Stimulated activated CD4-positive, alpha-beta T cell treated with anti-CD3 and anti-CD28 coated beads, Interleukin-12 subunit alpha, Interleukin-12 subunit beta, amount 100 ng/mL, for 48 hours (primary cell): Measurements from ENCODE around the gene PRPSAP1.
"Not testable (repeated sequence)": the region's sequence is repeated elsewhere in the genome, so short reads cannot be mapped to it uniquely, and the experiment has no call there.

Experiments
- DNase-seq, 3 donors: peaks; one replicate each; pipeline ENCODE4 v3.0.0-alpha.2; 2020; ENCODE audit warnings: low read depth in 2 of 3, low spot score in 1 of 3

The PRPSAP1 gene

GRCh38 chr17:76327696-76328095, 26.0 kb downstream of the PRPSAP1 start:
- DNase-seq: no peak

DNA sequence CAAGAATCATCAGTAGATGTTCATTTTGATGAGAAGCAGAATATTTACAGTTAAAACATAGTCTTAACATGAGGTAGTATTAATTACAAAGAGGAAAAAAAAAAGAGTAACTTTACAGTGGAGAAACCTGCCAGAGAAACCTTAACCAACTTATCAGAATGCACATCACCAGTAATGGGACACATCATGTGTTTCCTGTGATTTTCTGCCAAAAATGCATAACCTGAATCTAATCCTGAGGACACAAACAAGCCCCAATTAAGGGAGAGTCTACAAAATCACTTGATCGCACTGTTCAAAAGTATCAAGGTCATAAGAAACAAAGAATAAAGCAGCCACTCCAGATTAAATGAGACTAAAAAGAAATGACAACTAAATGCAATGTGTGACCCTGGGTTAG, 27.4 kb downstream of the PRPSAP1 start:
- no peak for DNase-seq

DNA sequence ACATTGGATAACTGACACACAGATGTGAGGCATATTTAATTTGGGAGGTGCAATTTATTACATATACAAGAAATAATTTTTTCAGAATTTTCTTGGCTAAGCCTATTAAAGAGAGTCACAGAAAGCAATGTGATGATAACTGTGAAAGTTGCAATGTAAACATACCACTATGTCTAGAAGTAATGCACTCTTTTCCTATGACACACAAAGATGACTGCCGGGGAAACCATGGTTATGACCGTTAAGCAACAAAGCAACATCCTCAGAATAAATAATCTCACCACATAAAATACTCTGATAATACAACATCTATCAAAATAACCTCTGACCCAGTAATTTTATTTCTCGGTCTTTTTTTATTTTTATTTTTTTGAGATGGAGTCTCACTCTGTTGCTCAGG, 35.1 kb downstream of the PRPSAP1 start:
- no peak for DNase-seq

DNA sequence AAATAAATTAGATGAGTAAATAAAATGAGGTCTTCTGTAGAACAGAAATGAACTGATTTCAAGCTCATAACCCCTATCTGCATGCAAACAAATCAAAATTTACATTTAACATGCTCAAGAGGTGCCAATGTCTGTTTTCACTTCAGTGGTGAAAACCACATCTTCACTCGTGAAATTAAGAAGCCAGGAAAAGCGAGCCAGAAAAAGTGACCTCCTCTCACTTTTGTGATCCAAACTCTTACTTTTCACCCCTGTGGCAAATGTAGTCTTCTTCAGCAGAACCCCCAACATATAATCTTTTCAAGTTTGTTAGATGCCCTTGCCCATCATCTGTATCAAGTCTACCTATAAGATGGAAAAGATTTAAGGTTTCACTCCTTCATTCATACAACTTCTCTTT, 36.2 kb downstream of the PRPSAP1 start:
- no peak for DNase-seq

GRCh38 chr17:76314392-76315227, 39.1 kb downstream of the PRPSAP1 start:
- no peak for DNase-seq

DNA sequence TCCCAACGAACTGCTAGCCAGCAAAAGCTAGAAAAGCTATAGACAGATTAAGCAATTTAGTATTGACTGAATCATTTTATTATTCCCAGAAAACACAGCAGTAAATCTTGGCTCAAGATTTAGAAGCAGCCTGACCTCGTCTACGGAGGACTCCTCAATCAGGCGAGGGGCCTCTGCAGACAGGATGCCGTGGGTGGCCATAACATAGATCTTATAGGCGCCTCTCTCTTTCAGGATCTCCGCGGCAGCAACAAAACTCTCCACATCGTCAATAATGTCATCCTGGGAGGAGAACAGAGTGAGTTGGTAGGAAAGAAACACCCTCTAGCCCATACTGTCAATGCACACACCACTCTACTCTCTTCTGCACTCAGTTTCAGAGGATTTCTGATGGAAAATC, 41.0 kb downstream of the PRPSAP1 start:
- DNase-seq: no peak

DNA sequence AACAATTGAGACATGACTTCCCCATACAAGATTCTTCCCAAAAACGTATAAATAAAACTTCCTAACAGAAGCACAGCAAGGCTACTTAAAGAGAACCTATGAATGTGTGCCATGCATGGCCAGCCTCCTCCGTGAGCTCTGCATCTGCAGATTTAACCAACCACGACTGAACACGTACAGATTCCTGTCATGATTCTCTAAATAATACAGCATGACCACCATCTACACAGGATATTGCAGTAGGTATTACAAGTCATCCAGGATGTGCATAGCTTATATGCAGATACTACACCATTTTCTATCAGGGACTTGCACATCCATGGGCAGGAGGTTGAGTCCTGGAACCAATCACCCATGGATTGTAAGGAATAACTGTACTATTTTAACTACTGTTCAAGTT, 44.3 kb downstream of the PRPSAP1 start:
- DNase-seq: no peak

- DNase-seq: no peak
These were observed 45.8 kb downstream of the PRPSAP1 start, which contains the start of gene QRICH2 for GRCh38 chr17:76307966-76308338. Gene QRICH2 (minus strand): TSS chr17:76308276. CDS start chr17:76307998, 278 bp downstream.

- no peak for DNase-seq
These were observed 46.3 kb downstream of the PRPSAP1 start for GRCh38 chr17:76307299-76307965.

- DNase-seq: not testable (repeated sequence)
These were observed 48.6 kb downstream of the PRPSAP1 start for GRCh38 chr17:76305135-76305454.

DNA sequence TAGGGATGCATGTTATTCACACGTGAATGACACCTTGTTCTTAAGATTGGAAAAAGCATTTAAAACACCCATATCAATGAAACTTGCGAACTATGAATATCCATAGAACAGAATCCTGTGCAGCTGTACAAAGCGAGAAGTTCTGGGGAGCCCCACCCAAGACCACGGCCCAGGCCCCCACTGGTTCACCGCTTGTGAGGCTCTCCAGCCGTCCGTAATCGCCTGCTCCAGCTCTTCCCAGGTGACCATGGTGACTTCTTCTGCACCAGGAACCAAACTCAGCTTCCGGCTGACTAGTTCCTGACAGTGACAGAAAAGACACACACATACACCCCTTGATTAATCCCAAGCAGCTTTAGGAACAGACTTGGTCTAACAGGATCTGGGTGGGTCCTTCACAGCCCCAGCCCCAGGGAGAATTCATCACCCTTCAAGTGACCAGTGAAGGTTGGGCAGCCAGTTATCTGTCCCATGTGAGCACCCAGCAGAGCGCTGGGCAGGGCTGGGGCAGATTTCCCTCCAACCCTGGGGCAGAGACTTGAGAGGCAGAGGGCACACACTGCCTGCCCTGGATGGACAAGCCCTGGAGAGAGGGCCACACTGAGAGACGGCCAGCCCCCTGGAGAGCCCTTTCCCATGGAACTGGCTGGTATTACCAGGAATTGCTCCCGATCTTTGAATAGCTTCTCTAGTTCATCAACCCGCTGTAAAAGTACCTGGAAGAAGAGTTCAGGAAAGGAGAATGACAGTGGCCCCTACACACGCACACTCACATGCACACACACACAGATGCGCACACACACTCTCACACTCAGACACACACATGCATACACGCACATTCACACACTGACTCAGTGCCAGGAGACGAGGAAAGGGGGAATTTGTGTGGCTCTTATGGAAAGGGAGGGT, 49.2 kb downstream of the PRPSAP1 start:
- no peak for DNase-seq

GRCh38 chr17:76297436-76297835, 56.3 kb downstream of the PRPSAP1 start:
- no peak for DNase-seq

DNA sequence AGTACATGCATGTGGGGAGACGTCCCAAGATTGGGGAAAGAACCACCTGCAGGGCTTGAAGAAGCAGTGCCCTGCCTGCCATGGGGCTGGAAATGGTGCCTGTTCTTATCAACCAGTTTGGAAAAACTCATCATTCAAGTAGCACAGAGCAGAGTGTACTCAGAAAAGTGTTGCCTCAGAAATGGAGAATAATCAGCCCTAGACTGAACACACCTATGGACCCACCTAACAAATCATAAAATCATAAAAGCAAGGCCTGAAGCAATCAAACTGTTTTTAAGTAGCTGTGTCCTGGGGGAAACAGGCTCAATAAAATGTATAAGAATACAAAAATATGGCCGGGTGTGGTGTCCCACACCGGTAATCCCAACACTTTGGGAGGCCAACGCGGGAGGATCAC, 56.8 kb downstream of the PRPSAP1 start:
- no peak for DNase-seq

DNA sequence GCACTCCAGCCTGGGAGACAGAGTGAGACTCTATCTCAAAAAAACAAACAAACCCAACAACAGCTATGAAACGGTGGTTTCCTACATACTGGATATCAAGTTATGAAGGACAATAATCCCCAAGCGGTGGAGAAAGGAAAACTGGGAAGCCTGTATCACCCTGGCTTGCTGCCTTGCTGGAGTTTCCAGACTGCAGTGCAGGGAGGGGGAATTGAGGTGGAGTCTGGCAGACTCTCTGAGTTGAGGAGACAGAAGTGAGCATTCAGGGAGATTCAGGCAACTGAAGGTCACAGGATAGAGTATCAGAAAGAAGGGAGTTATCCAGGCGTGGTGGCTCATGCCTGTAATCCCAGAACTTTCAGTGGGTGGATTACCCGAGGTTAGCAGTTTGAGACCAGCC, 57.5 kb downstream of the PRPSAP1 start:
- DNase-seq: no peak

DNA sequence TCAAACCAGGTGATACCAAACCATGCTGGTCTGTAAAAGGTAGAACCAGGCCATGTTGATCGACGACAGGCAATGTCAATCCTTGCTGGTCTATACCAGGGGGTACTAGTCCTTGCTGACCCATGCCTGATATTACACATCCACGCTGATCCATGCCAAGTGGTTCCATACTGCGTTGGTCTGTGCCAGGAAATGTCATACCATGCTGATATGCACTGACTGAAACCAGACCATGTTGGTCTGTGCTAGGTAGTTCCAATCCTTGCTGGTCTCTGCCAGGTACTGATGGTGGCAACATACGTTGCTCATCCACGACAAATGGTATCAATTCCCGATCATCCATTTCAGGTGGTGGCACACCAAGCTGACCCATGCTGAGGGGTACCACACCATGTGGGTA, 60.6 kb downstream of the PRPSAP1 start:
- DNase-seq: no peak

DNA sequence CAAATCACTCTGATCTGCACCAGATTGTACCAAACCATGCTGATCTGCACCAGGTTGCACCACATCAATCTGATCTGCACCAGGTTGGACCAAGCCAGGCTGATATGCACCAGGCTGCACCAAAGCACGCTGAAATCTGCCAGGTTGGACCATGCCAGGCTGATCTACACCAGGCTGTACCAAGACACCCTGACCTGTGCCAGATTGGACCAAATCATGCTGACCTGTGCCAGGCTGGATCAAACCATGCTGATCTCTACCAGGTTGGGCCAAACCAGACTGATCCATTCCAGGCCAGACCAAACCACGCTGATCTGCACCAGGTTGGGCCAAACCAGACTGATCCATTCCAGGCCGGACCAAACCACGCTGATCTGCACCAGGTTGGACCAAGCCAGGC, 61.1 kb downstream of the PRPSAP1 start:
- no peak for DNase-seq

GRCh38 chr17:76281573-76282371, 71.9 kb downstream of the PRPSAP1 start:
- no peak for DNase-seq

- no peak for DNase-seq
These were observed 73.1 kb downstream of the PRPSAP1 start for GRCh38 chr17:76280650-76281049.

GRCh38 chr17:76279742-76280287, 73.9 kb downstream of the PRPSAP1 start:
- no peak for DNase-seq

DNA sequence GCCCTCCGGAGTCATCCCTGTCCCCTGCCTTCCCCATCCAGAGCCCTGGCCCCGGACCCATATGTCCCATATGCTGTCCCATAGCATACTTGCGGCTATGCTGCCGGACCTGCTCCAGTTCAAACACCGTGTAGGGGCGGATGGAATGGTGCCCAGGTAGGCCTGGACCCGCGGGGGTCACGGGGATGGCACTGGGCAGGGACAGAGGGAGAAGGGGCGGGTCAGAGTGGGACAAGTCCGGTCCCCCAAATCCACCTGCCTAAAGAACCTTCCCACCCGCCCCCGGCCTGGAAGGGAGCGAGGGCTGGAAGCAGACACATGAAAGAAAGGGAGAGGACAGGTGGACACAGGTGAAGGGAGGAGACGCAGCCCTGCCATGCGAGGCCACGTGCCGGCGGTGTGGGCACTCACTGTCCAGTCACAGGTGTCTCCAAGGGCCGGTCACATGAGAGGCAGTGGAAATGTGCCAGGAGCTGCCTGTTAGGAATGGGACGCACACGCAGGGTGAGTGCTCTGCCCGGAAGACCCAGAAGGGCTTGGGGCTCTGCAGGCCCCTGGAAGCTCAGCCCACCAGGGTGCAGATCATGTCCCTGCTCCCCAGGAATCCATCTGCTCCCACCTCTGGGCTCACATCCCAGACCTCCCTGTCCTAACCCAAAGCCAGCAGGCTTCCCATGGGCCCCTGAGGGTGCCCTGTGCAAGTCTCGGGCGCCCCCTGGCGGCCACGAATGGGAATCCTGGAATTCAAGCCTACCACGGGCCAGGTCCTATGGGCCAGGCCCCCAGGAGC, 74.6 kb downstream of the PRPSAP1 start:
- DNase-seq: peak; percentile 76 to 83 (median 83)
